ENCODE data around the gene USP19.
A peak's percentile ranks its signal among the peaks of the same experiment; 100 is the strongest.

Gene USP19

GRCh38 chr3:49104427-49105291 is 16.0 kb downstream of the USP19 start, which contains the start of gene QARS1:
Gene QARS1, minus strand, starts transcription at chr3:49104757. Its CDS starts 24 bp downstream, at chr3:49104733.
- peak; percentile 99 for DNase-seq (ENCODE audit: low spot score)

GRCh38 chr3:49104052-49104426 is 16.6 kb downstream of the USP19 start:
- no peak for DNase-seq (ENCODE audit: low spot score)

- no peak for DNase-seq (ENCODE audit: low spot score)
Observed at GRCh38 chr3:49100046-49100615, 20.5 kb downstream of the USP19 start.

GRCh38 chr3:49098910-49099630 is 21.6 kb downstream of the USP19 start:
- DNase-seq (ENCODE audit: low spot score) = no peak

GRCh38 chr3:49098429-49098828 is 22.2 kb downstream of the USP19 start:
- no peak for DNase-seq (ENCODE audit: low spot score)

GRCh38 chr3:49093853-49094767 is 26.5 kb downstream of the USP19 start, which contains the start of gene QRICH1:
Gene QRICH1, minus strand, starts transcription at chr3:49094071. Its CDS starts 17,054 bp downstream, at chr3:49077017.
- DNase-seq (ENCODE audit: low spot score) = peak; percentile 95

GRCh38 chr3:49092938-49093852 is 27.4 kb downstream of the USP19 start:
- DNase-seq (ENCODE audit: low spot score) = peak; percentile 65

GRCh38 chr3:49081429-49081828 is 39.2 kb downstream of the USP19 start:
- DNase-seq (ENCODE audit: low spot score) = no peak

GRCh38 chr3:49079270-49079669 is 41.4 kb downstream of the USP19 start:
- DNase-seq (ENCODE audit: low spot score) = no peak

- DNase-seq (ENCODE audit: low spot score) = no peak
Observed at GRCh38 chr3:49076646-49077045, 44.0 kb downstream of the USP19 start.

- no peak for DNase-seq (ENCODE audit: low spot score)
Observed at GRCh38 chr3:49076116-49076515, 44.5 kb downstream of the USP19 start.

Measured in AG08395 (cell line).